ENCODE data around the gene KLF12.

The KLF12 gene

DNA sequence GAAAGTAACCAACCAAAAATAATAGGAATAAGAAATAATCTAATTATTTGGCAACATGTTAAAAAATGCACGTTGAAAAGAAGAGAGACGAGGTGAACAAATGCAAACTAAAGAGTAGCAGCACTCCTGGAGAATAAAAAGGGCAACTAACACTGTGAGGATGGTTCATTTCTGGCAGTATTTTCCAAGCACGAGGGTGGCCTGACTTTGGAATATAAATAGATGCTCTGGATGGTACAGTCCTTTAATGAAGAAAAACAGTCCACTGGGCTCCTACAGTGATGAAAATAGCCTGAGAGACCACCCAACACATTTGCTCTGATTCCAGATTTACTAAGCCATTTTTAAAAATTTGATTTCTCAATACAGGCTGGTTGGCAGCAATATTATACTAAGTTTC is 17.7 kb upstream of the KLF12 start:
- TF ChIP-seq, protein P1, sequence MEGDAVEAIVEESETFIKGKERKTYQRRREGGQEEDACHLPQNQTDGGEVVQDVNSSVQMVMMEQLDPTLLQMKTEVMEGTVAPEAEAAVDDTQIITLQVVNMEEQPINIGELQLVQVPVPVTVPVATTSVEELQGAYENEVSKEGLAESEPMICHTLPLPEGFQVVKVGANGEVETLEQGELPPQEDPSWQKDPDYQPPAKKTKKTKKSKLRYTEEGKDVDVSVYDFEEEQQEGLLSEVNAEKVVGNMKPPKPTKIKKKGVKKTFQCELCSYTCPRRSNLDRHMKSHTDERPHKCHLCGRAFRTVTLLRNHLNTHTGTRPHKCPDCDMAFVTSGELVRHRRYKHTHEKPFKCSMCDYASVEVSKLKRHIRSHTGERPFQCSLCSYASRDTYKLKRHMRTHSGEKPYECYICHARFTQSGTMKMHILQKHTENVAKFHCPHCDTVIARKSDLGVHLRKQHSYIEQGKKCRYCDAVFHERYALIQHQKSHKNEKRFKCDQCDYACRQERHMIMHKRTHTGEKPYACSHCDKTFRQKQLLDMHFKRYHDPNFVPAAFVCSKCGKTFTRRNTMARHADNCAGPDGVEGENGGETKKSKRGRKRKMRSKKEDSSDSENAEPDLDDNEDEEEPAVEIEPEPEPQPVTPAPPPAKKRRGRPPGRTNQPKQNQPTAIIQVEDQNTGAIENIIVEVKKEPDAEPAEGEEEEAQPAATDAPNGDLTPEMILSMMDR (IDR thresholded peaks at IDR 0.05; ENCODE audit: low read depth, low read length) = no peak
- H3K4me3 ChIP-seq (ENCODE audit: low read depth, low read length) = no peak overlapping the region

DNA sequence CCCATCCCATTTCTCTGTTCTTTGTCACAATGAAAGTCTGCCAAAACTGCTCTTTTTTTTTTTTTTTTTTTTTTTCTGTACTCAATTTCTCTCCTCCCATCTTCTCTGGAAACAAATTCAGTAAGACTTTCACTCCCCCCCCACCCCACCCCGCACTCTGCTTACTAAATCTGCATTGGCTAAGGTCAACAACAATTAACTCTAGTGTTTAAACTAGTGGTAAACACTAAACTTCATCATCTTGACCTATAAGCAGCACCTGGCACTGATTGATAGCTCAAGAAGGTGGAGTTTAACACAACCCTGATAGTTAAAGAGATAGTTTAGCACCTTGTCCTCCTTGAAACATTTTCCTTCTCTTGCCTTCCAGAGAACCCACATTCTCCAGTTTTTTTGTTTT is 14.1 kb upstream of the KLF12 start:
- TF ChIP-seq, protein P1 (IDR thresholded peaks at IDR 0.05; ENCODE audit: low read depth, low read length) = no peak
- H3K4me3 ChIP-seq (ENCODE audit: low read depth, low read length) = no peak overlapping the region

DNA sequence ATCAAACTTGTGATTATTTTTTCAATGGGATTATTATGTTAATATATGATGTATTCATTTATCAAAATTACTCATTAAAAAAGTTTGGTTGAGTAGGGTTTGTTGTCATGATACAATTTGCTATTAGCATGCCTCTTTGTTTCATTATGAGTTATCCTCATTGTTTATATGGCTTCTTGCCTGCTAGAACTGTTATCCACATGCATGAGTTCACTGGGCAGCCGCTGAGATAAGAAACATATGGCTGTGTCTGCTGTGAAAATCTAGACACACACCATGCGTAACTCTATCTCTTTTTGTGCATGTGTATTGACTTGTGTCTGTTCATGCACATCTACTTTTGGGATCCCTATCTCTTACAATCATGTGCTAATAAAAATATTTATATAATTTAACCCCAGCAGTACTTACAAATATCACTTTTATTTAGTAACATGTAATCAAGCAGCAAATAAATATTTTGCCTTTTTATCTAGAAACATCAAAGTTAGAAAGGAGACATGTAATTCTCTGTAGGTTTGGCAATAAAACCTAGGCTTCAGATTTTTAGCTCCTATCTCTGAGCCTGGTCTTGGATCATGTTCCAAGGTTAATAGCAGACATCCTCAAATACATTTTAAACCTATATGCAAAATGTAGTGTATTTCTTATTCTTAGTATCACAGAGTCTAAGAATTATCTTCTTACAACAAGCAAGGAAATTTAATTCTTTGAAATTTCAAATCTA is 11.2 kb upstream of the KLF12 start:
- TF ChIP-seq, protein P1 (IDR thresholded peaks at IDR 0.05; ENCODE audit: low read depth, low read length) = no peak
- no peak overlapping the region for H3K4me3 ChIP-seq (ENCODE audit: low read depth, low read length)

DNA sequence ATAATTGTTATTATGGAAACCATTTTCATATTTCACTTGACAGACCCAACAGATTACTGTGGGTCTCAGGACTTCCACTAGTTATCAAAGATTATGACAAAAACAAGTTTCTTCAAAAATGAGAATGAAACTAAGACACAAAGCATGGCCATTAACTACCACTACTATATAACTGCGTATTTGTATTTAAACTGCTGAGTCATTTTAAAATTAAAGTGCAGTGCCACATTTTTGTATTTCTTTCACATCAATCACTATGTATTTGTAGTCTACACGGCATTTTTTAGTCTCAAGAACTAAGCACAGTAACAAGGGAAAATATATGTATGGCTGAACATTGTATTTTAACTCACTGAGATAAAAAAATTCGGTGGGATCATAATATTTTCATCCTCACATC is 10.1 kb upstream of the KLF12 start:
- H3K4me3 ChIP-seq (ENCODE audit: low read depth, low read length) = no peak overlapping the region
- TF ChIP-seq, protein P1 (IDR thresholded peaks at IDR 0.05; ENCODE audit: low read depth, low read length) = no peak

DNA sequence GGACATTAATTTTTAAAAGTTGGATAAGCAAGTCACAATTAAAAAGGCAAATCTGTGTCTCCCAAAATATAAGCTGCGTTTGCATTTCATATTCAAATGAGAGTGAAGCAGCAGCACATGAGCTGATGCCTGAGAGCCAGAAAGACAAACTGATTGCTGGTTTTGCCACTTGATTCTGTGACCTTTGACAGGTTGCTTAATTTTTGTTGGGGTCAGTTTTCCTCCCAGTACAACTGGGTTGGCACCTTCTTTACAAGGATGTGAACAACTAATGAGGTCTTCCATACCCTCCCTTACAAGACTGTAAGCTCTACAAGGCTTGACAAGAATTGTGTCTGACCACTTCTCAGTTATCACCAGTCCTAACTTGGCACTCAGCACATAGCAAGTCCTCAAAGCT is 8.1 kb upstream of the KLF12 start:
- TF ChIP-seq, protein P1 (IDR thresholded peaks at IDR 0.05; ENCODE audit: low read depth, low read length) = no peak
- H3K4me3 ChIP-seq (ENCODE audit: low read depth, low read length) = no peak overlapping the region

DNA sequence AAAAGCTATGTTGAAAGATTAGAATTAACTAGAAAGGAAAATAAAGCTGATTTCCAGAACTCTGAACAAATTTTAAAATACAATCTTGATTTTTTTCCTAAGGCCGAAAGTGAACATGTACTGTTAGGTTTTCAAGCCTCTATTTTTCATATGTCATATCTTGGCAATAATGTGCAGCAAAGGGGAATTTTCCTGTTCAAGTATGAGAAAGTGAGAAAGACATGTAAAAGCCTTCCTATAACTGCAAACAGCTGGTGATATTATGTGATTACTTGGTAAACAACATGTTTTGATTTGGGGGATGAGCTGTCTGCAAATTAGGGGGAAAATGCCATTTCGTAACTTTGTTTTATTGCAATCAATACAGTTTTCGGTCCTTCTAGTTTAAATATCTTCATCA is 4.0 kb upstream of the KLF12 start:
- TF ChIP-seq, protein P1 (IDR thresholded peaks at IDR 0.05; ENCODE audit: low read depth, low read length) = no peak

DNA sequence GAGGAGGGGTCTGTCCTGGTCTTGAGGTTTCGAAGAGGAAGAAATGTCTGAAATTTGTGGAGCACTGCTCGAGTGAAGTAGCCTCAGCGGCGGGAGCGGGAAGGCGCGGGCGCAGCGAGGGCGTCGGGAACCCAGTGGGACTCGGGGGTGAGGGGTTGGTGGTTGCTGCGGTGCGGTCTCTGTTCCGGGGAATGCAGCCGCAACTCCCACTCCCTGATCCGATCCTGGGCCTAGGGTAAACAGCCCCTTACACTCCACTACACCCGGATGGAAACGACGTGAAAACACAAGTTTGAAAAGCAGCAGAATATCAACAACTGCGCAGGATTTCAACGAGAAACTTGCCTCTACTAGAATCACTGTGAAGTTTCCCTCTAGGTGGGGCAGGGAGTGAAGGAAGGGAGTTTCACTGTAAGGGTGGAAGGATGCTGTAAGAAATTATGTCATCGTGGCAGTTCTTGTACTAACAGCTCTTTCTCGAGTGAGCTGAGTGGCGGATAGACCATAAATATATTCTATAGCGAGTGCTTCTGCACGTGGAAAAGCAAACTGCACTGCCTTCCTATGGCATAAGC is 2.0 kb upstream of the KLF12 start:
- H3K4me3 ChIP-seq (ENCODE audit: low read depth, low read length) = peak overlapping the region; percentile 87
- TF ChIP-seq, protein P1 (IDR thresholded peaks at IDR 0.05; ENCODE audit: low read depth, low read length) = no peak; the same call in 1 of the 2 replicates

More for the DNA sequence above, 4.0 kb upstream of the KLF12 start:
- H3K4me3 ChIP-seq (ENCODE audit: low read depth, low read length) = no peak overlapping the region
